ENCODE results near the gene TEX2. TPM values are rescaled to one million over a fixed set of nuclear protein-coding genes. Genes with fewer than 3 reads are reported as not detected.

The TEX2 gene
- total RNA-seq, 1 experiment from 2014 or later = 27.9 TPM

- H3K27me3 ChIP-seq (ENCODE audit: insufficient read depth, low read depth) = no peaks in the 10 kb centered on the region
- no peak for TF ChIP-seq CTCF (conservative IDR thresholded peaks at IDR 0.05)
- no peak for TF ChIP-seq EZH2 (IDR thresholded peaks at IDR 0.05; ENCODE audit: low read depth)
- no TSS peak for BruUV-seq (replicated peaks)
- no peaks in the 10 kb centered on the region for H3K9me3 ChIP-seq (ENCODE audit: insufficient read depth, low read depth)
- CTCF ChIA-PET = no interaction called here
- POLR2A ChIA-PET (ENCODE audit: unreplicated experiment) = no interaction called here
- intact Hi-C loops (cut with micrococcal nuclease; ENCODE audit: unreplicated experiment) = no loop called here
- no peaks in the 10 kb centered on the region for H3K36me3 ChIP-seq (ENCODE audit: low read depth)
- no peak overlapping the region for H3K4me3 ChIP-seq
- peaks cover 66% of the 10 kb centered on the region for H3K79me2 ChIP-seq (ENCODE audit: low read depth)
- peaks cover 26% of the 10 kb centered on the region for H3K4me1 ChIP-seq (replicated peaks; ENCODE audit: insufficient read depth)
- H3K4me2 ChIP-seq = peak overlapping the region; percentile 98; the same call in 1 of the 2 replicates
- 0 out of 2 replicates have a peak, but pooled peaks cover 2% of the 10 kb centered on the region for H4K20me1 ChIP-seq (ENCODE audit: insufficient read depth)
- H3F3A ChIP-seq (ENCODE audit: insufficient read depth, low read depth) = peaks cover 18% of the 10 kb centered on the region
- no peak overlapping the region for H3K27ac ChIP-seq
- no peaks in the 10 kb centered on the region for H3K9me2 ChIP-seq (ENCODE audit: insufficient read depth)
- no peak overlapping the region for H2AFZ ChIP-seq
- DNase-seq = peak in 1 of 2 experiments; percentile 54
Observed at GRCh38 chr17:64259922-64260321, 3.1 kb downstream of the TEX2 start.

- Histone ChIP-seq H2AFZ (no peak overlapping the region), H3K4me3 (no peak overlapping the region), H3K9me3 (ENCODE audit: insufficient read depth, low read depth) (no peaks in the 10 kb centered on the region), H3K4me1 (replicated peaks; ENCODE audit: insufficient read depth) (peaks cover 26% of the 10 kb centered on the region), H3K79me2 (ENCODE audit: low read depth) (peaks cover 66% of the 10 kb centered on the region), H4K20me1 (ENCODE audit: insufficient read depth) (0 out of 2 replicates have a peak, but pooled peaks cover 2% of the 10 kb centered on the region), H3K27ac (no peak overlapping the region), H3K27me3 (ENCODE audit: insufficient read depth, low read depth) (no peaks in the 10 kb centered on the region), H3F3A (ENCODE audit: insufficient read depth, low read depth) (peaks cover 13% of the 10 kb centered on the region; the same call in 1 of the 2 replicates), H3K4me2 (no peak overlapping the region), H3K36me3 (ENCODE audit: low read depth) (no peaks in the 10 kb centered on the region), H3K9me2 (ENCODE audit: insufficient read depth) (no peaks in the 10 kb centered on the region)
- no peak for DNase-seq
- POLR2A ChIA-PET (ENCODE audit: unreplicated experiment) = no interaction called here
- TF ChIP-seq EZH2 (IDR thresholded peaks at IDR 0.05; ENCODE audit: low read depth) (no peak), CTCF (conservative IDR thresholded peaks at IDR 0.05) (no peak)
- intact Hi-C loops (cut with micrococcal nuclease; ENCODE audit: unreplicated experiment) = no loop called here
- BruUV-seq (replicated peaks) = no TSS peak
- CTCF ChIA-PET = no interaction called here
Observed at GRCh38 chr17:64259426-64259825, 3.6 kb downstream of the TEX2 start.

- TF ChIP-seq CTCF (conservative IDR thresholded peaks at IDR 0.05) = no peak
- no peak for TF ChIP-seq EZH2 (IDR thresholded peaks at IDR 0.05; ENCODE audit: low read depth)
- CTCF ChIA-PET = no interaction called here
- no peaks in the 10 kb centered on the region for H3K9me3 ChIP-seq (ENCODE audit: insufficient read depth, low read depth)
- intact Hi-C loops (cut with micrococcal nuclease; ENCODE audit: unreplicated experiment) = no loop called here
- H3F3A ChIP-seq (ENCODE audit: insufficient read depth, low read depth) = peaks cover 6% of the 10 kb centered on the region; the same call in 1 of the 2 replicates
- H3K9me2 ChIP-seq (ENCODE audit: insufficient read depth) = no peaks in the 10 kb centered on the region
- no peak overlapping the region for H3K27ac ChIP-seq
- POLR2A ChIA-PET (ENCODE audit: unreplicated experiment) = interaction anchor here (0.6 to 0.7 kb wide), 2 partner anchors 55 to 93 kb away, joined by 6 read pairs; no protein-coding TSS in a partner anchor
- H4K20me1 ChIP-seq (ENCODE audit: insufficient read depth) = 0 out of 2 replicates have a peak, but pooled peaks cover 6% of the 10 kb centered on the region
- no peaks in the 10 kb centered on the region for H3K36me3 ChIP-seq (ENCODE audit: low read depth)
- H3K27me3 ChIP-seq (ENCODE audit: insufficient read depth, low read depth) = no peaks in the 10 kb centered on the region
- no peak overlapping the region for H3K4me3 ChIP-seq
- peaks cover 61% of the 10 kb centered on the region for H3K79me2 ChIP-seq (ENCODE audit: low read depth)
- peak; percentile 28 to 37 for DNase-seq
- no peak overlapping the region for H3K4me2 ChIP-seq
- peaks cover 25% of the 10 kb centered on the region for H3K4me1 ChIP-seq (replicated peaks; ENCODE audit: insufficient read depth)
- H2AFZ ChIP-seq = no peak overlapping the region
- BruUV-seq (replicated peaks) = no TSS peak
Observed at GRCh38 chr17:64256913-64257807, 5.9 kb downstream of the TEX2 start.

All from PC-9 (cell line).